ENCODE measurements around the gene FUT6.

GRCh38 chr19:5864725-5865486 lies 25.4 kb upstream of the FUT6 start:
- TF ChIP-seq POLR2A (IDR thresholded peaks at IDR 0.05) (no peak), CTCF (IDR thresholded peaks at IDR 0.05) (peak in 1 of 12 donors; percentile 6)
